ENCODE measurements around the gene A3GALT2.

DNA sequence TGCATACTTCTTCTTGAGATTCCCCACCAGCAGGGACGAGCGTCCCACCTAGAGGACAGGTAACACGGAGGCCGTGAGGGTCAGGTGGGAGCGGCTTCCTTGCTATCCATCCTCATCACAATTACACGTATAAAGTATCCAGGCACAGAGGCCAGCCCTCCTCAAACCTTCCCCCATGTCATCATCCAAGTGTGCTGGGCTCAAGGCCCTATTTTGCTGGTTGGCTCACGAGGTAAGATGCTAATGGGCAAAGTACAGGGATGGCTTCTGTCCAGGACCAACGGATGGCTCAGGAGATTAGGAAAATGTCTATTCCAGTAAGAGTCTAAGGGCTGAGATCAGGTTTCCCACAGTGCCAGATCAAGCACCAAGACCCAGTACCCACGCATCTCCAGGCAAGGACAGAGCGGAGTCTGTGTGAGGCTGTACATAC lies 11.5 kb upstream of the A3GALT2 start:
- no peak for TF ChIP-seq POLR2A (IDR thresholded peaks at IDR 0.05)
- TF ChIP-seq, protein P1, sequence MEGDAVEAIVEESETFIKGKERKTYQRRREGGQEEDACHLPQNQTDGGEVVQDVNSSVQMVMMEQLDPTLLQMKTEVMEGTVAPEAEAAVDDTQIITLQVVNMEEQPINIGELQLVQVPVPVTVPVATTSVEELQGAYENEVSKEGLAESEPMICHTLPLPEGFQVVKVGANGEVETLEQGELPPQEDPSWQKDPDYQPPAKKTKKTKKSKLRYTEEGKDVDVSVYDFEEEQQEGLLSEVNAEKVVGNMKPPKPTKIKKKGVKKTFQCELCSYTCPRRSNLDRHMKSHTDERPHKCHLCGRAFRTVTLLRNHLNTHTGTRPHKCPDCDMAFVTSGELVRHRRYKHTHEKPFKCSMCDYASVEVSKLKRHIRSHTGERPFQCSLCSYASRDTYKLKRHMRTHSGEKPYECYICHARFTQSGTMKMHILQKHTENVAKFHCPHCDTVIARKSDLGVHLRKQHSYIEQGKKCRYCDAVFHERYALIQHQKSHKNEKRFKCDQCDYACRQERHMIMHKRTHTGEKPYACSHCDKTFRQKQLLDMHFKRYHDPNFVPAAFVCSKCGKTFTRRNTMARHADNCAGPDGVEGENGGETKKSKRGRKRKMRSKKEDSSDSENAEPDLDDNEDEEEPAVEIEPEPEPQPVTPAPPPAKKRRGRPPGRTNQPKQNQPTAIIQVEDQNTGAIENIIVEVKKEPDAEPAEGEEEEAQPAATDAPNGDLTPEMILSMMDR (IDR thresholded peaks at IDR 0.05) = no peak

All from transverse colon (tissue), 3 donors.